Measurements from ENCODE around the gene TMEM191C. TPM values are rescaled to one million over a fixed set of nuclear protein-coding genes. Genes with fewer than 3 reads are reported as not detected.

Gene TMEM191C
- 0.17 and 0.22 TPM in 2 replicates for total RNA-seq

GRCh38 chr22:21467337-21468193, at the start of gene TMEM191C:
Gene TMEM191C (plus strand): TSS chr22:21467387. CDS start chr22:21467460, 73 bp downstream.

Other genes starting within 250 kb of the TMEM191C start
- under 0.01 TPM in 1 of 2 replicates, not detected in the other for gene RIMBP3B, start 83.6 kb upstream of the TMEM191C start, total RNA-seq
- 2.4 and 2.8 TPM in 2 replicates for gene HIC2, start 50.0 kb upstream of the TMEM191C start, total RNA-seq
- gene RIMBP3C, start 84.1 kb downstream of the TMEM191C start, total RNA-seq = 0.11 and 0.17 TPM in 2 replicates
- 20.9 and 22.2 TPM in 2 replicates for gene UBE2L3, start 100.3 kb downstream of the TMEM191C start, total RNA-seq
- gene YDJC, start 162.6 kb downstream of the TMEM191C start, total RNA-seq = 10.1 and 10.2 TPM in 2 replicates
- gene CCDC116, start 165.4 kb downstream of the TMEM191C start, total RNA-seq = under 0.01 TPM in 1 of 2 replicates, not detected in the other
- gene SDF2L1, start 174.9 kb downstream of the TMEM191C start, total RNA-seq = 35.9 and 50.3 TPM in 2 replicates
- gene PPIL2, start 198.6 kb downstream of the TMEM191C start, total RNA-seq = 16.1 and 17.7 TPM in 2 replicates

All from dermis lymphatic vessel endothelial cell (primary cell).